PFSK-1 (cell line): Measurements from ENCODE around the gene ARL14EP.

Experiments
- FOXP2 ChIP-seq: optimal IDR thresholded peaks from 2 replicates; pipeline ENCODE3; 2011; ENCODE audit warnings: borderline replicate concordance, control low read depth, inconsistent platforms; ENCODE audit not compliant: insufficient read depth; ENCODE audit errors: extremely low read length, extremely low read depth
- POLR2AphosphoS5 ChIP-seq: IDR thresholded peaks from 2 replicates; pipeline ENCODE4 v1.6.1; 2012; ENCODE audit warnings: low read depth, mild to moderate bottlenecking, control low read depth, low read length, moderate library complexity
- REST ChIP-seq, 2 experiments: IDR thresholded peaks; 2 replicates each; pipeline versions ENCODE4 v1.6.1 to v1.8.0; 2011 to 2012; ENCODE audit warnings: low read depth in 2 of 2, low read length in 2 of 2, control low read depth in 1 of 2, inconsistent platforms in 1 of 2, mild to moderate bottlenecking in 1 of 2, moderate library complexity in 1 of 2; ENCODE audit not compliant: insufficient read depth in 1 of 2
- SIN3A ChIP-seq: IDR thresholded peaks from 2 replicates; pipeline ENCODE4 v1.6.1; 2012; ENCODE audit warnings: mild to moderate bottlenecking, low read length, moderate library complexity, borderline replicate concordance; ENCODE audit not compliant: insufficient read depth
- TAF1 ChIP-seq: IDR thresholded peaks from 2 replicates; pipeline ENCODE4 v1.6.1; 2012; ENCODE audit warnings: low read length, control low read depth, borderline replicate concordance; ENCODE audit not compliant: insufficient read depth

ARL14EP gene

GRCh38 chr11:30333405-30333804 is 10.5 kb downstream of the ARL14EP start:
- TF ChIP-seq FOXP2 (no peak), POLR2AphosphoS5 (no peak)

GRCh38 chr11:30342736-30343166 is 19.8 kb downstream of the ARL14EP start:
- no peak for TF ChIP-seq REST (IDR thresholded peaks at IDR 0.05; ENCODE audit: insufficient read depth in 1 of 2, low read depth in 2 of 2, low read length in 2 of 2)

- TF ChIP-seq POLR2AphosphoS5 (no peak), SIN3A (no peak), TAF1 (no peak), REST (IDR thresholded peaks at IDR 0.05; ENCODE audit: insufficient read depth in 1 of 2, low read depth in 2 of 2, low read length in 2 of 2) (no peak), FOXP2 (no peak)
Observed at GRCh38 chr11:30344085-30344484, 21.2 kb downstream of the ARL14EP start.

- TF ChIP-seq SIN3A (no peak), POLR2AphosphoS5 (no peak), REST (IDR thresholded peaks at IDR 0.05; ENCODE audit: insufficient read depth in 1 of 2, low read depth in 2 of 2, low read length in 2 of 2) (no peak), TAF1 (no peak), FOXP2 (no peak)
Observed at GRCh38 chr11:30345644-30346043, 22.7 kb downstream of the ARL14EP start.

- TF ChIP-seq TAF1 (no peak), POLR2AphosphoS5 (no peak), REST (IDR thresholded peaks at IDR 0.05; ENCODE audit: insufficient read depth in 1 of 2, low read depth in 2 of 2, low read length in 2 of 2) (no peak), FOXP2 (no peak), SIN3A (no peak)
Observed at GRCh38 chr11:30346068-30346688, 23.3 kb downstream of the ARL14EP start.

GRCh38 chr11:30348035-30348434 is 25.1 kb downstream of the ARL14EP start:
- no peak for TF ChIP-seq REST (IDR thresholded peaks at IDR 0.05; ENCODE audit: insufficient read depth in 1 of 2, low read depth in 2 of 2, low read length in 2 of 2)
- TF ChIP-seq FOXP2: no peak
- TF ChIP-seq SIN3A: no peak
